Measurements from ENCODE around the gene HDAC10.
A peak's percentile ranks its signal among the peaks of the same experiment; 100 is the strongest.
"Not testable (repeated sequence)": the region's sequence is repeated elsewhere in the genome, so short reads cannot be mapped to it uniquely, and the experiment has no call there.

HDAC10 gene

DNA sequence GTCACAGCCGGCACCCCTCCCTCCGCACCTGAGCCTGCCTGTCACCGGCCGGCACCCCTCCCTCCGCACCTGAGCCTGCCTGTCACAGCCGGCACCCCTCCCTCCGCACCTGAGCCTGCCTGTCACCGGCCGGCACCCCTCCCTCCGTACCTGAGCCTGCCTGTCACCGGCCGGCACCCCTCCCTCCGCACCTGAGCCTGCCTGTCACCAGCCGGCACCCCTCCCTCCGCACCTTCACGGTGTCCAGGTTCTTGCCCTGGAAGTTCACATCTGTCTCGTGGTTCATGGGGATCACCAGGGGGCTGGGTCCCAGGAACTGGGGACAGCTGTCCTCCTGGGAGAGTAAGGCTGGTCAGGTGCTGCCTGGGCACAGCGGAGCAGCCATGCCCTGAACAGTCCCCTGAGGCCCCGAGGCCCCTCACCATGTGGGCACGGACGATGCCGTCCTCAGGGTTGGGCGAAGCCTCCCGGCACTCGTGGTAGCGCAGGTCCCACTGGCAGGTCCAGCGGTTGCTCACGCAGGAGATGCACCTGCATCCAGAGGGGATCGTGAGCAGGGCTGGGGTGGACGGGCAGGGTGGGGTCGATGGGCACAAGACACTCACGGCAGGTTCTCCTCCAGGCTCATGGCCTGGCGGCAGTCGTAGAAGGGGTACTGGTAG lies 34.6 kb upstream of the HDAC10 start:
- DNase-seq: no peak

DNA sequence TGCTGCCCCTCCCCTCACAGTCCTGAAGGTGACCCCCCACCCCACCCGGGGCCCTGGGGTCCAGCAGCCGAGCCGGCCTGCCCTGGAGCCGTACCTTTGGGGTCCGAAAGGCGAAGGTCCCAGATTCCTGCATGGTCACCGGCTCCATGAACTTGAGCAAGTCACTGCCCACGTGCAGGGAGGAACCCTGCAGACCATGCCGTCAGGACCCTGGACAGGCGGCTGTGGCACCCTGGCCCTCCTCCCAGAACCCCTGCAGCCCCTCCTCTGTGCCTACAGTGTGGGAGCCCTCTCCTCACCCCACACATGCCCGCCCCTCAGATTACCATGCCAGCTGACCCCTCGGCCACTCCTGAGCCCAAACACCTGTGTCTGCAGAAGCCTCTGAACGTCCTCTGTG lies 33.4 kb upstream of the HDAC10 start:
- no peak for DNase-seq

DNA sequence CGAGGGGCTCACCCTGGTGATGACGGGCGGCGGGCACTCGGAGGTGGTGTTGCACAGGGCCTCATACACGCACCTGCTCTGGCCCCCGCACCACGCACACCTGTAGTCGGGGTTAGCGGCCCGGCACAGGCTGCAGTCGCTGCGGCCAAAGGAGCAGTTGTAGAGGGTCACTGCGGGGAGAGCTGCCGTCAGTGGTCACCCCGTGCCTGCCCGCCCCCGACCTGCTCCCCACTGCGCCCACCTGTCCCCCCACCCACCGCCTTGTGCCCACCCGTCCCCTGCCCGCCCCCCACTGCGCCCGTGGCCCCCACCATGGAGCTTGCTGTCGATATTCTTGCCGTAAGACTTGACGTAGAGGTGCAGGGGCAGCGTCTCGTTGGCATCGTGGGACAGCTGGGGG lies 32.8 kb upstream of the HDAC10 start:
- DNase-seq: no peak

DNA sequence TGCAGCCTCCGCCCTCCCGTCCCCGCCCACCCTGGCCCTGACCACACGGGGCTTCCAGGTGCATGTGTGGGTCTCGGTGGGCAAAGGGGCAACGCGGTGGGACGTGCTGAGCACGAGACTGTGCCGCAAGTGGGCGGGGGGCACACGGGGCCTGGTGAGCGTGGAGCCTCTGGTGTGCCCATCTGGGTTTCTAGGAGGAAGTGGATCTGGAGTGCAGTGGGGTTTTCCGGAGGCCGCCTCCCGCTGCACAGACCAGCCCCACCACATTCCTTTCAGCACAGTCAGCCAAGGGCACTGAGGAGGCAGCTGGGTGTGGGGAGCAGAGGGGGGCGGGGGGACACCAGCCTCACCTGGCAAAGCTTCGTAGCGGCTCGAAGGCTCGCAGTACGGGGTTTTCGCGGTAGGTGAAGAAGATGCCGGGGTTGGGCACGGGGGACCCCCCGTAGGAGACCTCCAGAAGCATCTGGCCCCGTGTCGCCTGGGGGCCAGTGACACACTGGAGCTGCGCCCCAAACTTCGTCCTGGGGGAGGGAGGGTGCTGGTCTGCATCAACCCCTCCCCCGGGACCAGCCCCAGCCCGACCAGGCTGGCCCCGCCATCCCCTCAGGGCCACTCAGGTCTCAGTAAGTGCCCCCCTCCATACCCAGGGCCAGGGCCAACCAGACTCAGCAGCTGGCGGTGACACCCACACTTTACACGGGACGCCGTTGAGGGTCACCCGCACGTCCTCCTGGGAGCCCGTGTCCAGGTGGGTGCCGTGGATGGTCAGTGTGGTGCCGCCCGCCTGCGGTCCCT lies 31.5 kb upstream of the HDAC10 start:
- DNase-seq: no peak

DNA sequence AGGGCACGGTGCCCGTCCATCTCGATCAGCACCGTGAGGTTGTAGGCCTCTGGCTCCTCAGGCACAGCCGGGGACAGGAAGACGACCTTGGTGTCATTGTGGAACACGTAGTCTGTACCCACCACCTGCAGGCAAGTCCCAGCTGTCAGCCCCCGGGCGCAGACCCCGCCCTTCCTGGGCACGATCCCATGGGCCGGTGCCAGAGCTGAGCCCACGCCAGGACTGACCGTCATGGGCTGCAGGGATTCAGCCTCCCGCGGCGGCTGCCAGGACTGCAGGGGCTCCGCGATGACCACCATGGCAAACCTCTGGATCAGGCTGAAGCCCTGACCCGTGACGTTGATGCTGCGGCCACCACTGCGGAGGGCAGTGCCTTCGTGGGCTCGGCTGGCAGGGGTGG lies 30.9 kb upstream of the HDAC10 start:
- no peak for DNase-seq

DNA sequence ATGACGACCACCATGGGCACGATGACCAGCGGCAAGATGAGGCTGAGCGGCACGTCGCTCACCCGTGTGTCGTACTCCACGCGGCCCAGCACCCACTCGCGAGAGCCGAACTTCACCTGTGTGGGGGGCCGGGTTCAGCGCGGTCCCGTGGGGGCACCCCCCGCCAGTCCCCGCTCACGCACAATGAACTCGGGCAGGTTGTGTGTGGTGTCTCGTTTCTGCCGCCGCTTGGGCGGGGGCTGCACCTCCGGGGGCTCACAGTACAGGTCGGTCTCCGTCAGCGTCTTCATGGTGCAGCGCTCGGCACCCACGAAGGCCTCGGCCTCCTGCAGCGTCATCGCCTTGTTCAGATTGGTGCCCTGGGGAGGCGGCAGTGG lies 30.3 kb upstream of the HDAC10 start:
- no peak for DNase-seq

DNA sequence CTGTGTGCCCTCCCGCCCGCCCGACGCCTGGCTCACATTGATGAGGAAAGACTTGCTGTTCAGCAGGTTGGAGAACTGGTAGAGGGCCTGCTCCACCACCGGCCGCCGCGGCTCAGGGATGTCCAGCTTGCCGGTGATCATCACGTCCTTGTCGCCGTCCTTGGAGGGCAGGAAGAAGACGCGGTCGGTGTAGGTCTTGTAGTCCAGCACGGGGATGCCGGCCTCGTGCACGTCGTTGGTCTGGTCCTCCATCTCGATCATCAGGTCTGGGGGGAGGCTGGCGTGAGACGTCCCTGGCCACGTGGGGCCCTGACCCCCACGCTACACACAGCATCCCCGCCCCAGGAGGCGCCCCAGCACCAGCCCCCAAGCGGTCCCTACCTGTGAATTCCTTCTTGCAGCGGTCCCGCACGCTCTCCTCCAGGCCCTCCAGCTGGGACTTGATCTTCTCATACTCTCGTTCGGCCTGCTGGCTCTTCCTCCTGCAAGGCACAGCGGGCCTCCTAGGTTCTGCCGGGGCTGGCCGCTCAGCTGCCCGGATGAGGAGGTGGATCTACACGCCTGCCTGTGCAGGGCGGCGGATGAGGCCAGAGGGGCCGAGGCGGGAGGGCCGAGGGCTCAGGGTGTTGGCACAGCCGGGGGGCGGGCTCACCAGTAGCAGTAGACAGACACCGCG lies 29.8 kb upstream of the HDAC10 start:
- no peak for DNase-seq

DNA sequence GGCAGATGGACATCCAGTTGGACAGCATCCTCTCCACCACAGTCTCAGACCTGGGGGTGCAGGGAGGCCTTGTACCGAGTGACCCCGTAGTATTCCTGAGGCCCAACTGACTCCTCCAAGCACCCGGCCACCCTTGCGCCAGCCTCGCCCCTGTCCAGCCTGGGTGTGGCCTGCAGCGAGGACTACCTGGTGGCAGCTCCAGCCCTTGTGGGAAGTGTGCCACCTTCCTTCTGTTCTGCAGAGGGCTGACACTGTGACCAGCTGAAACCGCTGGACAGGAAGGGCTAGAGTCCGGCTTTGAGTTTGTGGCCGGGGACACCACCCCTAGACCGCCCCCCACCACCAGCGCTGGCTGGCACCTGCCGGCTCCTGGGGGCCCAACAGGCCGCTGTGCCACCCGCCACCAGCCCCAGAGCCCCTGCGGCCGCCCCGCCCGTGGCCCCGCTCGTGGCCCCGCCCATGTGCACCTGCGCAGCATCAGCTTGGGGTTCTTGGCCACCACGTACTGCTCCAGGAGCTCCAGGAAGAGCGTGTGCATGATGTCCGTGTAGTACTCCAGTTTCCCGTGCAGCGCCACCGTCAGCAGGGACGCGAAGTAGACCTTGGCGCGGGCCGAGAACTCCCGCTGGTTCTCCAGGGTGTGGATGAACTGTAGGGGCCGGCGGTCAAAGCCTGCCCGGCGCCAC lies 29.1 kb upstream of the HDAC10 start:
- DNase-seq: no peak

DNA sequence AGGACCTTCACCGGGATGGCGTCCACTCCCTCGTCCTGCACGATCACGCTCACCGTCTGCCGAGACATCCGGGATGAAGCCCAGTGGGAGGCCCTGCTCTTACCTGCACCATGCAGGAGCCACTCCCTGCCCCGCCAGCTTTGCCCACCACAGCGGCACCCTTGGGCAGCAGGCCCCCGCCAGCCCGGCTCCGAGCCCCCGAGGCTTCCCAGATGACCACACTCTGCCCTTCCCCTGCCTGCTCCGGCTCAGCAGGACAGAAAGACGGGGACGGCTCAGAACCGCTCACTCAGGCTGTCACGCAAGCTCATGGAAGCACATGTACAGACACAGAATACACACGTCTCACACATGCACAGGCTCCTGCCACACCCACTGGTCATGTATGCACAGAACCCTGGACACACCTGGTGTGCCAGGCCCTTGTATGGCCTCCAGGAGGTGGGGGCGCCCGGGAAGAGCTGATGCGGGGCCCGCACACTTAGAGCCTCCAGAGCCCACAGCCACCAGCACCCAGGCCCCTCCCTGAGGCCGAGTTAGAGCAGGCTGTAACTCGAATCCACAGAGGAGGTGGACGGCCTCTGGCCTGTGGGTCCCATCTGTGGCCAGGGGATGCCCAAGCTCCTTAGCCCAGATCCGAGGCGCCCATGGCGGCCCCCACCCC lies 28.0 kb upstream of the HDAC10 start:
- DNase-seq: no peak

DNA sequence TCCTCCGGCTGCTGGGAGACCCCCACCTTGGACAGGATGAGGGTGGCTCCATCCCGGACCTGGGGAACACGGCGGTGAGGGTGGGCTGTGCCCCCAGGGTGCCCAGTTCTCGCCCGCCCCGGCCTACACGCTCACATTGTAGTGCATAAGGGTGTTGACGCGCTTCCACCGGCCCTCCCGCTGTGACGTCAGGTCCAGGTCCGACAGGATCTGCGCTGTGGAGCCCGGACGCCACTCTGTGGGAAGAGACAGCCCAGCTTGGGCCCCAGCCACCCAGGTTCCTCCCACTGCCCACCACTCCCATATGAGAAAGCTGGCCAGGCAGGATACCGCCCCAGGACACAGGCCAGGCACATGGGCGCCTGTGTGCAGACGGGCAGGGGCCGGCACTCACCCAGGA lies 27.4 kb upstream of the HDAC10 start:
- no peak for DNase-seq

DNA sequence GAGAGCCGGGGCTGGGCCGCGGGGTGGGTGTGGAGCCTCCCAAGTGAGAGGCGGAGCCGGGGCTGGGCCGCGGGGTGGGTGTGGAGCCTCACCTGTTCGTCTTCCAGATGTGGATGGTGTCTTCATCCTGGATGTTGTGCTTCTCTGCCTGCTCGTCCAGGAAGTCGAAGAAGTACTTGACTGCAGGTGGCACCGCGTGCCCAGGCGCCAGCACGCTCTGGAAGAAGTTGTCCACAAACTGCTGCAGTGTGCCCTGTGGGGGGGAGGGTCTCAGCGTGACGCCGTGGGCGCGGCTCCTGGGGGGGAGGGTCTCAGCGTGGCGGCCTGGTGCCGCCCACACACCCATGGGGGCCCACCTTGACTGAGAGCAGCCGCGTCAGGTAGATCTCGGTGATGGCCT lies 26.7 kb upstream of the HDAC10 start:
- DNase-seq: no peak

DNA sequence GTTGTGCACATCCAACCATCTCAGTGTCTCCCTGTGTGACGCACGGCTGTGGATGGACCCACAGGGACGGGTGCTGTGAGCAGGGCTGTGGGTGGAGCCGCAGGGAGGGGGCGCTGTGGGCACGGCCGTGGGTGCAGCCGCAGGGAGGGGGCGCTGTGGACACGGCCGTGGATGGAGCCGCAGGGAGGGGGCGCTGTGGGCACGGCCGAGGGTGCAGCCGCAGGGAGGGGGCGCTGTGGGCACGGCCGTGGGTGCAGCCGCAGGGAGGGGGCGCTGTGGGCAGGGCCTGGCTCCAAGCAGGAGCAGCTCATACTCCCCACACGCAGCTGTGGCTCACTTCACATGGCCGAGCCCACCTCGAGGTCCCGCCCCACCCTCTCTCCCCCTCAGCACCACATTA lies 25.1 kb upstream of the HDAC10 start:
- peak; percentile 69 for DNase-seq

DNA sequence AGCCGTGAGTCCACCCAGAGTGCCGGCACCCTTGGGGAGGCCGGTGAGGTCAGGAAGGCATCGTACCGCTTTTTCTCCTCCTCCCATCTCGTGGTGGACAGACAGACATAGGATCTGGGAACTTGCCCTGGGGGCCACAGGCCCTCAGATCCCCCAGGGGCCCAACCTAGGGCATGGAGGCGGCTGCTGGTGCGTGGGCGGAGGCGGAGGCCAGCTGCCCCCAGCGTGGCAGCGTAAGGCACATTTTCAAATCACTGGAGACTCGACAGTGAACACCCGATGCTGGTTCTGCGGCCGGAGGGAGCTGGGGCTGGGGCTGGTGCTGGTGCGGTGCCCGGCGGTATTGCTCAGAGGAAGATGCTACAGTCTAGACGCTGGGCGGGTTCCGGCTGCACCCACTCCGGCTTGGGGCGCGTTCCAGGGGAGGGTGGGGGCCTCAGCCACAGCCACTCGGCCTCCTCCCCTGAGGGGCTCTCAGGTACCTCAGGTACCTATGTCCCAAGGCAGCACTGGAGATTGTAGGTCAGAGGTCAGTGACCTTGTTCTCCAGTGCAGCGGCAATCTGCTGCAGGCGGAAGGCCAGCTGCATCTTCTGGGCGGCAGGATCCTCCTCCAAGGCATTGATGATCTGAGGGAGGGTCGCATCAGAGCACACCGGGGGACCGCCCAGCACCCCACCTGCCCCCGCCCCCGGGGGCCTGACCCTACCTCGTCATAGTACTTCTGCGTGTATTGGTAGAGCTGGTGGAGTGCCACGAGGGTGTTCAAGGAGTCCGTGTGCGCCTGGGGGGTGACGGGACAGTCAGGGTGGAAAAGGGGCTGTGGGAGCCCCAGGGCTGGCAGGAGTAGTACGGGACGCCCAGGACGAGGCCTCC lies 24.4 kb upstream of the HDAC10 start:
- no peak for DNase-seq

DNA sequence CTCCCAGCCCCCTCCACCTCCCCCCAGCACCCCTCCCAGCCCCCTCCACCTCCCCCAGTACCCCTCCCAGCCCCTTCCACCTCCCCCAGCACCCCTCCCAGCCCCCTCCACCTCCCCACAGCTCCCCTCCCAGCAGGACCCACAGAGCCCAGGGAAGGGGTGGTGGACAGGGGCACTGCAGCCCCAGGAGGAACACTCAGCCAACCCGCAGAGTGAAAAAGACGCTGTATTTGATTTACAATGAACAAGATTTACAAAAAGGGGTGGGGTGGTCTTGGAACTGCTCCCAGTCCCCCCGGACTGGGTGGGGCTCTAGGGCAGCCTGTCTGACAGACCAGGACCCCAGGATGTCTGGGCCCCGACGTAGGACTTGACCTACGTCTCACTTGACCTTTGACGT lies 23.7 kb upstream of the HDAC10 start:
- DNase-seq: no peak

DNA sequence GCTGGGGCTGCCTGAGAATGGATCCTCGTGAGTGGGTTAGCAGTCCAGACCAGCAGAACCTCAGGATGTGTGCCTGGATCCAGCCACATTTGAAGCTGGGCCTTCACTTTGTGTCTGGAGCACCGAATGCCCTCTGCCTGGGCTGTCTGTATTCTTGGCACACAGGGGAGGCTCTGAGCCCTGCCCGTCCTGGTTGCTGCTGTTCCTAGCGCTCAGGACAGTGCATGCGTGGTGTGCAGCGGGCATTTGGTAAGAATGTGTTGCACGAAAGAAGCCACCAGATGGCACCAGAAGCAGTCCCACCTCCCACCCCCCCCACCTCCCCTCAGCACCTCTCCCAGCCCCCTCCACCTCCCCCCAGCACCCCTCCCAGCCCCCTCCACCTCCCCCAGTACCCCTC lies 23.2 kb upstream of the HDAC10 start:
- peak; percentile 57 for DNase-seq

DNA sequence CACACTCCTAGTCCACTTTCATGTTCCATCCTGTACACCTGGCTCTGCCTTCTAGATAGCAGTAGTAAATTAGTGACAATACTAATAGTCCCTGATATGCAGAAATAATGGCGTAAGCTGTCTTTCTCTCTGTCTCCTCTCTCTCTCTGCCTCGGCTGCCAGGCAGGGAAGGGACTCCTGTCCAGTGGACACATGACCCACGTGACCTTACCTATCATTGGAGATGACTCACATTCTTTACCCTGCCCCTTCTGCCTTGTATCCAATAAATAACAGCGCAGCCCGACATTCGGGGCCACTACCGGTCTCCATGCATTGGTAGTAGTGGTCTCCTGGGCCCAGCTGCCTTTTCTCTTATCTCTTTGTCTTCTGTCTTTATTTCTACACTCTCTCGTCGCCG lies 22.7 kb upstream of the HDAC10 start:
- not testable (repeated sequence) for DNase-seq

DNA sequence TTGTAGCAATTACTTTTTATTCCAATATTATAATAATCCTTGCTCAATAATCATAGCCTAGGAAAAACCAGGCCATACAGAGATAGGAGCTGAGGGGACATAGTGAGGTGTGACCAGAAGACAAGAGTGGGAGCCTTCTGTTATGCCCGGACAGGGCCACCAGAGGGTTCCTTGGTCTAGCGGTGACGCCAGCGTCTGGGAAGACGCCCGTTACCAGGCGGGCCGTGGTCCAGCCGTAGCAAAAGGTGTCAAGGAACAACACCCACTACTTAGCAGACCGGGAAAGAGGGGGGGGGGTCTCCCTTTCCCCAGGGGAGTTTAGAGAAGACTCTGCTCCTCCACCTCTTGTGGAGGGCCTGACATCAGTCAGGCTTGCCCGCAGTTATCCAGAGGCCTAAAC lies 22.3 kb upstream of the HDAC10 start:
- DNase-seq: not testable (repeated sequence)

DNA sequence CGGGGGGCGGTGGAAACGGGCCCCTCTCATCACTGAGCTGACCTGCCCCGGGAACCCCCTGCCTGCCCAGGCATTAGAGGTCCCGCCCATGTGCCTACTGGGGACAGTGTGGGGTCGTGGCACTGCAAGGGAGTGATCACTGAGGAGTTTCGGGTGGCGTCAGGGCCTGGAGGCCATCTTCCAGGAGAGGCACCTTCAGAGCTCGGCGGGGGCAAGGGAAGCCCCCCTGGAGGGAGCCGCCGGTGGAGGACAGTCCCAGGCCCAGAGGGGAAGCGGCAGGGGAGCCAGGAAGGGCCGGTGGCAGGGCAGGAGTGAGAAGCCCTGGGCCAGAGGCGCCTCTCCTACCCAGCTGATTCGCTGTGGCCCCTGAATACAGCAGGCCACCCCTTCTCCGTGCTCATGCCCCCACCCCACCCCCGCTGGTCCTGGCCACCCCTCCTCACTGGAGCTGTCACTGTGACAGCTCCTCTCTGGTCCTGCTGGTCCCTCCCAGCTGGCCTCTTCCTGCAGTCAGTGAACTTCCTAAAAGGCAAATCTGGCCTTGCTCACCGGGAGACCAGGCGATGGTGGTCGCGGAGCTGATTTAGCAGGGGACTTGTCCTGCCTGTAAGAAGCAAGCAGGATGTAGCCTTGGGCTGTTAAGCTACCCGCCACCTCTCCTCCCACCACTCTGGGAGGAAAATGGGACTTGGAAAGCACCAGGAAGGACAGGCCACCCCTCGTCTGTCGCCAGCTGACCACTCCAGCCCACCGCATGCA lies 21.2 kb upstream of the HDAC10 start:
- DNase-seq: no peak

DNA sequence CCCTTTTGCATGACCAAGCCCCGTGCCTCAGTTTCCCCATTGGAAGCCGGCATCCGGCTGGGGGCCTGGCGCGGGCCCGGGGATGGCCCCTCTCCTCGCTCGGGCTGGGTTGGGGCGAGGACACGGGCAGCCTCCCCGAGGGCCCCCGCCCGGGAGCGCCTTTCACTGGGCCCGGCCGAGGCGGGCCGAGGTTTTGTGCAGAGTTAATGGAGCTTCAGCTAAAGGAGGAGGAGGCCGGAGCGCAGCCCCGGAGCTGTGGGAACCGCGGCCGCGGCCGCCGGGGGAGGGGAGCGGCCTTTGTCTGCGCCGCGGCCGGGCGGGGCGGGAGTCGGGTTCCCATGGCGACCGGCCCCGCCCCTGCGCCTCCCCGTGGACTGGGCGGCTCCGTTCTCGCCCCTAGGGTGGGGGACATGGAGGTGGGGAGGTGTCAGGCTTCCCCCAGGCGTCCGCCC lies 20.5 kb upstream of the HDAC10 start:
- peak; percentile 74 for DNase-seq

DNA sequence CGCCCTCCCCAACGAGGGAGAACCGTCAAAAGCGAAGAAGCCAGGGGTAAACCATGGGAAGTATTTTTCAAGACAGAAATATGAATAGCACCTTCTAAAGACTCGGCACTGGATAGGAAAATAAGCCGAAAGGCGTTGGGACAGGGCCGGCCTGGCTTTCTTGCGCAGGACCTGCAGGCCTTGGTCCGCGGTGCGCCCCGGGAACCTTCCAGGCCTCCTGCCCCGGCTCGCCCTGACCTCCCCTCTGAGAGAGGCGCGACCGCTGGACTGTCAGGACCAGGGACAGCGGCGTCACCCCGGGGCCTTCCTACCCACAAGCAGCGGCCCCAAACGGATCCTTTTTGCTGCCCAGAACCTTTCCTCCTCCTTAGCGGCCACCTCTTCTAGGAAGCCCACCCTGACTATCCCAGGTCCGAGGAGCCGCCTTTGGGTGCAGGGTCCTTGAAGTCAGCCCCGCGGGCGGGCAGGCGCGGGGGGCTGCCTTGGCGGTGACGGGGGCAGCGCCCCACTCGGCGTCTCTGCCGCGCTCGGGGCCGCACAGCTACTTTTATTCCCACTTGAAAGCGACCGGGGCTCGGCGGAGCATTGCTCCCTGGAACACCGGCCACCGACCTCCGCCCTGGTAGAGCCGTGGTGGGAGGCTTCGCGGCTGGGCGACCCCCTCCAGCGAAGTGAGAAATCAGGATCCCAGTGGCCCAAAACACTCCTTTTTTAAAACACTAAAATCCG lies 19.8 kb upstream of the HDAC10 start:
- peak; percentile 74 for DNase-seq

All from CD4-positive, alpha-beta T cell treated with Interleukin-12 subunit alpha and Interleukin-12 subunit beta, for 1 hour (primary cell).